Common myeloid progenitor, CD34-positive (primary cell): ENCODE data around the gene DIP2C.

ENCODE experiments used
- CTCF ChIA-PET: fragments of 350-600 bp; sonication (Branson Sonifier 250); formaldehyde crosslinking; loops from one replicate; lab custom pipeline; 2021; ENCODE audit warnings: antibody characterized with exemption; lab: Charles Lee
- POLR2A ChIA-PET: fragments of 350-600 bp; sonication (Branson Sonifier 250); formaldehyde crosslinking; loops from one replicate; lab custom pipeline; 2021; ENCODE audit warnings: antibody characterized with exemption; lab: Charles Lee
- DNase-seq, 3 donors: peaks; one replicate each; pipeline versions ENCODE4 v3.0.0 to v3.0.0-alpha.2; 2013
- H3K27ac ChIP-seq, 2 experiments: 1 replicate in 1 of 2; 2 replicates in 1 of 2; pipeline ENCODE4 v1.7.0; 2013; ENCODE audit warnings: inconsistent platforms in 2 of 2, low read length in 2 of 2, mild to moderate bottlenecking in 2 of 2, low read depth in 1 of 2, moderate library complexity in 1 of 2; ENCODE audit not compliant: severe bottlenecking in 2 of 2, insufficient read depth in 1 of 2, poor library complexity in 1 of 2
- H3K27me3 ChIP-seq, 5 experiments: replicated peaks in 2 of 5; 1 replicate in 3 of 5; 2 replicates in 2 of 5; pipeline versions ENCODE4 v1.6.1 to v1.7.0; 2013; ENCODE audit warnings: low read length in 4 of 5, mild to moderate bottlenecking in 2 of 5, moderate library complexity in 2 of 5, inconsistent platforms in 1 of 5; ENCODE audit not compliant: insufficient read depth in 5 of 5, control insufficient read depth in 4 of 5
- H3K36me3 ChIP-seq, 4 experiments: 1 replicate in 2 of 4; 2 replicates in 2 of 4; pipeline versions ENCODE4 v1.6.1 to v1.7.0; 2013; ENCODE audit warnings: low read length in 3 of 4, control low read depth in 1 of 4, mild to moderate bottlenecking in 1 of 4; ENCODE audit not compliant: control insufficient read depth in 4 of 4, insufficient read depth in 4 of 4
- H3K4me1 ChIP-seq, 4 experiments: 1 replicate in 3 of 4; 2 replicates in 1 of 4; pipeline versions ENCODE4 v1.6.1 to v1.7.1; 2013; ENCODE audit warnings: low read length in 3 of 4, mild to moderate bottlenecking in 3 of 4, control low read depth in 1 of 4, inconsistent platforms in 1 of 4, moderate library complexity in 1 of 4; ENCODE audit not compliant: control insufficient read depth in 4 of 4, insufficient read depth in 4 of 4; ENCODE audit errors: control extremely low read depth in 1 of 4
- H3K4me3 ChIP-seq, 7 experiments: 1 replicate in 4 of 7; 2 replicates in 3 of 7; pipeline versions ENCODE4 v1.5.1 to v1.7.0; 2013; ENCODE audit warnings: mild to moderate bottlenecking in 7 of 7, low read length in 6 of 7, moderate library complexity in 6 of 7, inconsistent platforms in 2 of 7, low read depth in 2 of 7, control low read depth in 1 of 7; ENCODE audit not compliant: insufficient read depth in 4 of 7, control insufficient read depth in 1 of 7; ENCODE audit errors: extremely low read depth in 1 of 7
- H3K9me3 ChIP-seq, 5 experiments: 1 replicate in 4 of 5; 2 replicates in 1 of 5; pipeline versions ENCODE4 v1.6.1 to v1.7.1; 2013; ENCODE audit warnings: low read length in 4 of 5, mild to moderate bottlenecking in 2 of 5, inconsistent platforms in 1 of 5, low read depth in 1 of 5, moderate library complexity in 1 of 5; ENCODE audit not compliant: control insufficient read depth in 4 of 5, insufficient read depth in 2 of 5; ENCODE audit errors: control extremely low read depth in 1 of 5
- WGBS: methylation state at CpG from one replicate; pipeline ENCODE4 v1.1.5; 2013; ENCODE audit not compliant: insufficient coverage; 5-methylcytosine and 5-hydroxymethylcytosine counted together

The DIP2C gene

GRCh38 chr10:244227-244626, 445.2 kb downstream of the DIP2C start:
- Histone ChIP-seq H3K27me3 (no peaks in the 10 kb centered on the region), H3K27ac (no peak overlapping the region), H3K36me3 (peaks cover 16 to 60% (median 50%) of the 10 kb centered on the region in 4 experiments), H3K4me1 (no peaks in the 10 kb centered on the region), H3K4me3 (no peak overlapping the region), H3K9me3 (no peaks in the 10 kb centered on the region)
- 97% methylated on average over 7 of the region's 7 CpGs for WGBS
- CTCF ChIA-PET: no interaction called here
- DNase-seq: no peak
- POLR2A ChIA-PET: no interaction called here

GRCh38 chr10:241966-242643, 447.4 kb downstream of the DIP2C start:
- Histone ChIP-seq H3K36me3 (peaks cover 13 to 53% (median 41%) of the 10 kb centered on the region in 4 experiments), H3K27me3 (no peaks in the 10 kb centered on the region), H3K4me3 (no peak overlapping the region), H3K9me3 (no peaks in the 10 kb centered on the region), H3K27ac (no peak overlapping the region), H3K4me1 (no peaks in the 10 kb centered on the region)
- DNase-seq: no peak
- ChIA-PET CTCF (interaction anchor here (1.8 kb wide), 1 partner anchor 10 kb away, joined by 4 read pairs; no protein-coding TSS in a partner anchor), POLR2A (no interaction called here)
- WGBS: 93% methylated on average over 4 of the region's 9 CpGs

- Histone ChIP-seq H3K4me1 (no peaks in the 10 kb centered on the region), H3K27me3 (no peaks in the 10 kb centered on the region), H3K9me3 (no peaks in the 10 kb centered on the region), H3K4me3 (no peak overlapping the region), H3K36me3 (peaks cover 12 to 46% (median 34%) of the 10 kb centered on the region in 4 experiments), H3K27ac (no peak overlapping the region)
- 98% methylated on average over 6 of the region's 6 CpGs for WGBS
- CTCF ChIA-PET: interaction anchor here (1.8 kb wide), 1 partner anchor 9 kb away, joined by 4 read pairs; no protein-coding TSS in a partner anchor
- DNase-seq: no peak
- POLR2A ChIA-PET: no interaction called here
Measured at GRCh38 chr10:241451-241850, 448.0 kb downstream of the DIP2C start.

- 98% methylated on average over 5 of the region's 6 CpGs for WGBS
- no peak overlapping the region for H3K4me3 ChIP-seq
- CTCF ChIA-PET: no interaction called here
Measured at GRCh38 chr10:239109-239508, 450.4 kb downstream of the DIP2C start.

GRCh38 chr10:235915-236314, 453.6 kb downstream of the DIP2C start:
- H3K4me1 ChIP-seq: no peaks in the 10 kb centered on the region
- H3K27me3 ChIP-seq: no peaks in the 10 kb centered on the region
- H3K27ac ChIP-seq: no peak overlapping the region
- DNase-seq: no peak
- 100% methylated on average over 3 of the region's 3 CpGs for WGBS
- peaks cover 6 to 28% (median 21%) of the 10 kb centered on the region in 4 experiments for H3K36me3 ChIP-seq
- H3K4me3 ChIP-seq: no peak overlapping the region
- POLR2A ChIA-PET: no interaction called here
- no peaks in the 10 kb centered on the region for H3K9me3 ChIP-seq
- CTCF ChIA-PET: no interaction called here

More at GRCh38 chr10:239109-239508, 450.4 kb downstream of the DIP2C start:
- no peaks in the 10 kb centered on the region for H3K9me3 ChIP-seq
- DNase-seq: no peak
- POLR2A ChIA-PET: no interaction called here
- H3K27me3 ChIP-seq: no peaks in the 10 kb centered on the region
- no peak overlapping the region for H3K27ac ChIP-seq
- peaks cover 12 to 38% (median 27%) of the 10 kb centered on the region in 4 experiments for H3K36me3 ChIP-seq
- no peaks in the 10 kb centered on the region for H3K4me1 ChIP-seq

- no peak for DNase-seq
- Histone ChIP-seq H3K9me3 (no peaks in the 10 kb centered on the region), H3K27me3 (no peaks in the 10 kb centered on the region), H3K27ac (no peak overlapping the region), H3K4me1 (no peaks in the 10 kb centered on the region), H3K4me3 (no peak overlapping the region), H3K36me3 (peaks cover 6 to 22% (median 18%) of the 10 kb centered on the region in 4 experiments)
- ChIA-PET CTCF (no interaction called here), POLR2A (no interaction called here)
- WGBS: 93% methylated on average over 2 of the region's 9 CpGs
Measured at GRCh38 chr10:234708-235406, 454.6 kb downstream of the DIP2C start.

GRCh38 chr10:232878-233277, 456.6 kb downstream of the DIP2C start:
- ChIA-PET POLR2A (no interaction called here), CTCF (interaction anchor here (1.8 kb wide), 1 partner anchor 9 kb away, joined by 4 read pairs; no protein-coding TSS in a partner anchor)
- H3K9me3 ChIP-seq: no peaks in the 10 kb centered on the region

More at GRCh38 chr10:232878-233277, 456.6 kb downstream of the DIP2C start:
- Histone ChIP-seq H3K27ac (no peak overlapping the region), H3K4me1 (no peaks in the 10 kb centered on the region), H3K4me3 (no peak overlapping the region), H3K36me3 (peaks cover 0 to 12% (median 10%) of the 10 kb centered on the region in 4 experiments), H3K27me3 (no peaks in the 10 kb centered on the region)
- 96% methylated on average over 8 of the region's 11 CpGs for WGBS
- DNase-seq: no peak
